OCI-LY1 (cell line): ENCODE results near the gene NAALADL1.

Source experiments
- CTCF ChIP-seq: fragments of 200-600 bp; sonication (generic), shearing (Covaris generic); IDR thresholded peaks from 2 replicates; pipeline ENCODE4 v1.5.1; 2017; ENCODE audit warnings: mild to moderate bottlenecking, antibody characterized with exemption, low read length, moderate library complexity, mixed read lengths
- EZH2 ChIP-seq: fragments of 200-600 bp; sonication (generic), shearing (Covaris generic); IDR thresholded peaks from 2 replicates; pipeline ENCODE4 v1.8.0; 2017; ENCODE audit warnings: borderline replicate concordance, mixed run types, mild to moderate bottlenecking, antibody characterized with exemption, low read length, moderate library complexity, mixed read lengths

DNA sequence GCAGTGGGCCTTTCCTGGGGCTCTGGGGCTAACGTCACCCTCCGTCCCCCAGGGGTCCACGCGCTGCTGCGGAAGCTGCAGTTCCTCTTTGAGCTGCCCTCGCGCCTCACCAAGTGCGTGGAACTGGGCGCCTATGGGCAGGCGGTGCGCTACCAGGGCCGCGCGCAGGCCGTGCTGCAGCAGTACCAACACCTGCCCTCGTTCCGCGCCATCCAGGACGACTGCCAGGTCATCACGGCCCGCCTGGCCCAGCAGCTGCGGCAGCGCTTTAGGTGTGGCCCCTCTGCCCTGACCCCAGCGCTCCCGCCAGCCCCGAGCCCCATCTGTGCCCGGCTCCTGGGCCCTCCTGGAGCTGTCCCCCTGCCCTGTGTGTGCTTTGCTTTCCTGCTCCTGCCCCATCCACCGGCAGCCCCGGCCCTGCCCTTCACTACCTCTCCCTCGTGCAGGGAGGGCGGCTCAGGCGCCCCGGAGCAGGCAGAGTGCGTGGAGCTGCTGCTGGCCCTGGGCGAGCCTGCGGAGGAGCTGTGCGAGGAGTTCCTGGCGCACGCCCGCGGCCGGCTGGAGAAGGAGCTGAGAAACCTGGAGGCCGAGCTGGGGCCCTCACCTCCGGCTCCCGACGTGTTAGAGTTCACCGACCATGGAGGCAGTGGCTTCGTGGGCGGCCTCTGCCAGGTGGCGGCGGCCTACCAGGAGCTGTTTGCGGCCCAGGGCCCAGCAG, 49.6 kb upstream of the NAALADL1 start:
- TF ChIP-seq EZH2 (no peak), CTCF (no peak)
